Smooth muscle cell (in vitro differentiated cells): ENCODE measurements around the gene CNIH2. TPM values are rescaled to one million over a fixed set of nuclear protein-coding genes. Genes with fewer than 3 reads are reported as not detected.
A peak's percentile ranks its signal among the peaks of the same experiment; 100 is the strongest.

Experiments used
- DNase-seq: peaks from one replicate; lab custom pipeline; 2025; ENCODE audit not compliant: unreplicated experiment; lab: John Stamatoyannopoulos, UW
- H2AFZ ChIP-seq: fragments of 200-600 bp; sonication (generic); 2 replicates; pipeline ENCODE4 v1.6.0; 2016; ENCODE audit warnings: antibody characterized with exemption, low read depth, mild to moderate bottlenecking
- H3F3A ChIP-seq: fragments of 200-600 bp; sonication (generic); 2 replicates; pipeline ENCODE4 v1.6.0; 2017; ENCODE audit warnings: antibody characterized with exemption, low read depth
- H3K27ac ChIP-seq: fragments of 200-600 bp; sonication (generic); 2 replicates; pipeline ENCODE4 v1.5.1; 2016; ENCODE audit warnings: low read depth, mild to moderate bottlenecking
- H3K27me3 ChIP-seq: fragments of 200-600 bp; sonication (generic); 2 replicates; pipeline ENCODE4 v1.6.1; 2016; ENCODE audit warnings: low read depth, mild to moderate bottlenecking
- H3K36me3 ChIP-seq: fragments of 200-600 bp; sonication (generic); 2 replicates; pipeline ENCODE4 v1.5.1; 2016; ENCODE audit warnings: low read depth
- H3K4me1 ChIP-seq: fragments of 200-600 bp; sonication (generic); 2 replicates; pipeline ENCODE4 v1.5.1; 2016; ENCODE audit warnings: low read depth
- H3K4me2 ChIP-seq: fragments of 200-600 bp; sonication (generic); 2 replicates; pipeline ENCODE4 v1.6.0; 2016; ENCODE audit warnings: mild to moderate bottlenecking
- H3K4me3 ChIP-seq: fragments of 200-600 bp; sonication (generic); 2 replicates; pipeline ENCODE4 v1.5.1; 2016; ENCODE audit warnings: mild to moderate bottlenecking
- H3K79me2 ChIP-seq: fragments of 200-600 bp; sonication (generic); 2 replicates; pipeline ENCODE4 v1.6.0; 2016; ENCODE audit warnings: low read depth, mild to moderate bottlenecking
- H3K9ac ChIP-seq: fragments of 200-600 bp; sonication (generic); 2 replicates; pipeline ENCODE4 v1.6.0; 2016; ENCODE audit warnings: low read depth
- H3K9me3 ChIP-seq: fragments of 200-600 bp; sonication (generic); replicated peaks from 2 replicates; pipeline ENCODE4 v1.5.1; 2016; ENCODE audit warnings: low read depth
- H4K20me1 ChIP-seq: fragments of 200-600 bp; sonication (generic); 2 replicates; pipeline ENCODE4 v1.6.0; 2016; ENCODE audit warnings: low read depth
- CTCF ChIP-seq: fragments of 200-600 bp; sonication (generic); IDR thresholded peaks from 2 replicates; pipeline ENCODE4 v1.5.1; 2017; ENCODE audit warnings: borderline replicate concordance, mild to moderate bottlenecking, antibody characterized with exemption; ENCODE audit not compliant: insufficient read depth, poor library complexity, severe bottlenecking
- WGBS: methylation state at CpG from one replicate; pipeline ENCODE4 v1.1.7; 2016; ENCODE audit warnings: low lambda C conversion rate; 5-methylcytosine and 5-hydroxymethylcytosine counted together
- polyA plus RNA-seq: library from polyadenylated mRNA; unstranded; fragments of >200 nt; fragmentation: Nextera tagmentation; extraction: Ambion mirVana; gene quantifications from 2 replicates; pipeline ENCODE4 v1.2.1, GENCODE V29; 2016
- total RNA-seq: library from RNA; depleted of rRNA; stranded (reverse); fragments of >200 nt; gene quantifications from 2 replicates; pipeline ENCODE4 v1.2.3, GENCODE V29; 2014

Gene CNIH2
- total and polyA plus RNA-seq, 2 experiments from 2014 or later, result 12.2 to 17.0 TPM

- no peaks in the 10 kb centered on the region for H3K36me3 ChIP-seq
- no peak overlapping the region for H2AFZ ChIP-seq
- no peak for TF ChIP-seq CTCF
- H3K4me2 ChIP-seq, result no peak overlapping the region
- DNase-seq, result no peak
- H3K4me3 ChIP-seq, result no peak overlapping the region
- H3K9me3 ChIP-seq, result no peaks in the 10 kb centered on the region
- peaks cover 5% of the 10 kb centered on the region for H3K4me1 ChIP-seq
- no peak overlapping the region for H3K27ac ChIP-seq
- peaks cover 5% of the 10 kb centered on the region for H3F3A ChIP-seq
- H3K79me2 ChIP-seq, result peaks cover 21% of the 10 kb centered on the region
- H3K9ac ChIP-seq, result no peak overlapping the region
- H3K27me3 ChIP-seq, result no peaks in the 10 kb centered on the region
- 97% methylated on average over 23 of the region's 26 CpGs for WGBS
- peaks cover 18% of the 10 kb centered on the region for H4K20me1 ChIP-seq
These were observed 12.2 kb upstream of the CNIH2 start for GRCh38 chr11:66265531-66266377.

- H3K9me3 ChIP-seq, result no peaks in the 10 kb centered on the region
- peaks cover 23% of the 10 kb centered on the region for H4K20me1 ChIP-seq
- H3F3A ChIP-seq, result peaks cover 5% of the 10 kb centered on the region
- no peak overlapping the region for H3K27ac ChIP-seq
- H3K79me2 ChIP-seq, result peaks cover 25% of the 10 kb centered on the region
- peaks cover 5% of the 10 kb centered on the region for H3K4me1 ChIP-seq
- no peak for DNase-seq
- H3K9ac ChIP-seq, result no peak overlapping the region
- no peak for TF ChIP-seq CTCF
- WGBS, result 92% methylated on average over 20 of the region's 20 CpGs
- no peak overlapping the region for H2AFZ ChIP-seq
- no peaks in the 10 kb centered on the region for H3K27me3 ChIP-seq
- H3K4me3 ChIP-seq, result no peak overlapping the region
- H3K36me3 ChIP-seq, result no peaks in the 10 kb centered on the region
- H3K4me2 ChIP-seq, result no peak overlapping the region
These were observed 11.5 kb upstream of the CNIH2 start for GRCh38 chr11:66266378-66267038.

- Histone ChIP-seq H3K36me3 (no peaks in the 10 kb centered on the region), H3F3A (peaks cover 5% of the 10 kb centered on the region), H3K4me1 (peaks cover 5% of the 10 kb centered on the region), H4K20me1 (peaks cover 28% of the 10 kb centered on the region), H3K27me3 (no peaks in the 10 kb centered on the region), H3K4me3 (peak overlapping the region; percentile 81), H3K9ac (no peak overlapping the region), H3K9me3 (no peaks in the 10 kb centered on the region), H2AFZ (no peak overlapping the region), H3K79me2 (peaks cover 27% of the 10 kb centered on the region), H3K4me2 (peak overlapping the region; percentile 96), H3K27ac (peak overlapping the region; percentile 85)
- no peak for DNase-seq
- no peak for TF ChIP-seq CTCF
- 36% methylated on average over 13 of the region's 13 CpGs for WGBS
These were observed 11.0 kb upstream of the CNIH2 start for GRCh38 chr11:66267039-66267378.
